HG03280 (cell line): Measurements from ENCODE around the gene AKAP7.
"Not testable (repeated sequence)": the region's sequence is repeated elsewhere in the genome, so short reads cannot be mapped to it uniquely, and the experiment has no call there.

Source experiments
- ATAC-seq: cut with Tn5 transposase; IDR thresholded peaks from one replicate; pipeline ENCODE4 v1.9.1; 2021; ENCODE audit warnings: mild to moderate bottlenecking, moderate library complexity; ENCODE audit not compliant: unreplicated experiment

The AKAP7 gene

GRCh38 chr6:131250936-131251335, 115.7 kb downstream of the AKAP7 start:
- ATAC-seq, result no peak

DNA sequence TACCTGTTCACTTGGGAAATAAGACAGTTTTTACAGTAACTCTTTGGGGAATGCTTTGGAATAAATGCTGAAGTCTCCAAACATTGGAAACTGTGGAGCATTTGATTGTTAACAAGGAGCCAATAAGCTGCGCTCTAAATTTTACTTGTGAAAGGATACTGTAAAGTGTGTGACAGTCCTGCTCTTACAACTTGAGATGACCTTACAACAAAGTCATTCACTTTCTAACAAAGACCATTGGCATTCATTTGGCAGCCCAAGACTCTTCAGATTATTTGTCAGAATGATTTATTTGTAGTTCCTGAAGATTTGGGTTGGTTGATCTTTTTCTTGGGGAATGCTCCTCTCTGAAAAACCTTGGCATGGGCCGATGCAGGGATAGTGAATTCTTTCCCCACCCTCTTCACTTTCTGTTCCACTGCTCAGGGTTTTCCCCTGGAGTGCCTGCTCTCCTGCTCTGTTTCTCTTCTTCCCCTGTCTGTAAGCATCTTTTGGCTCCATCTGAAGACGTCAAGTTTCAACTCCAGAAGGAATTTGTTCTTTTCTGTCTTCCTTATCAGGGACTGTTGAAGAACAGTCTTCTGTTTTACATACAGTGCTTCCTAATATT, 116.4 kb downstream of the AKAP7 start:
- no peak for ATAC-seq

DNA sequence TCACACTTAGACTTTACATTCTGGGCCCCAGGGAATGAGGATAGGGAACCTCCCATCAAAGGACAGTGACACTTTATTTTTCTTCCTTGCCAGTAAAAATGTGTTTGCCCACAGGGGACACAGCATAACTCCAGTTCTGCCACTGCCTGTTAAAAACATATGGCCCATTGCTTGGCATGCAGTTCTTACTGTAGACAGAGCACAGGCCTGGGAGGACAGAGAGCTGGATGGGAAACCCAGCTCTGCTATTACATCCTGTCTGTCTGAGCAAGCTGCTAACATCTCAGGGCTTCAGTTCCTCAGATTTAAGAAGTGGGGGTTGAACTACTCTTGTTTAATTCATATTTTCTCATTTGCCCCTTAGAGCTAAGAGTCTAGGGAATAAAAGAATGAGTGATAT, 120.2 kb downstream of the AKAP7 start:
- ATAC-seq, result no peak

GRCh38 chr6:131255911-131256310, 120.6 kb downstream of the AKAP7 start:
- ATAC-seq, result no peak

GRCh38 chr6:131257104-131257503, 121.8 kb downstream of the AKAP7 start:
- ATAC-seq, result no peak

DNA sequence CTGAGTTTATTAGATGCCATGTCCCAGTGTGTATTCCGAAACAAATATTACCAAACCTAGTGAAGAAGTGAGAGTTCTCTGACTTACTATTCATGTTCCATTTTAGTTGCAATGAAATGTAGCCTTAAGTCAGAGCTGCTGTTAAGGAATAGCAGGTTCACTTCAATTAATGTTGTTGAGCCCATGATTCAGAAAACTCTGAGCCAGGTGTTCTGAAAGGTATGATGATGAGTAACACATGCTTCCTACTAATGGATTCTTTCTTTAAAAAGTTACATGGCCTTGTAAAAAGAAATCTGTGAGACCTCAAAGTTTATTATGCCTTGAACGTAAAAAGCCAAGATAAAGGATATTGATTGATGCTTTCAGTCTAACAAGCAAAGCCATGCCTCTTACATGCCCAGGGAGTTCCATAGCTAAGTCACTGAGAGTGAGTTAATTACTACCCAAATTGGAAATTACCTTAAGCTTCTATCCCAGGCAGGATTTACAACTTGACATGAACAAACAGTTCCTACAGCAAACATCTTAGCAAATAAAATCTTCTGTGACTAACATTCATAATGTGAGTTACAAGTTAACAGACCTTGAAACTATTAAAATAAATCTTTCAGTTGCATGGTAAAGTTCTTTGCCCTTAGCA, 122.9 kb downstream of the AKAP7 start:
- no peak for ATAC-seq

DNA sequence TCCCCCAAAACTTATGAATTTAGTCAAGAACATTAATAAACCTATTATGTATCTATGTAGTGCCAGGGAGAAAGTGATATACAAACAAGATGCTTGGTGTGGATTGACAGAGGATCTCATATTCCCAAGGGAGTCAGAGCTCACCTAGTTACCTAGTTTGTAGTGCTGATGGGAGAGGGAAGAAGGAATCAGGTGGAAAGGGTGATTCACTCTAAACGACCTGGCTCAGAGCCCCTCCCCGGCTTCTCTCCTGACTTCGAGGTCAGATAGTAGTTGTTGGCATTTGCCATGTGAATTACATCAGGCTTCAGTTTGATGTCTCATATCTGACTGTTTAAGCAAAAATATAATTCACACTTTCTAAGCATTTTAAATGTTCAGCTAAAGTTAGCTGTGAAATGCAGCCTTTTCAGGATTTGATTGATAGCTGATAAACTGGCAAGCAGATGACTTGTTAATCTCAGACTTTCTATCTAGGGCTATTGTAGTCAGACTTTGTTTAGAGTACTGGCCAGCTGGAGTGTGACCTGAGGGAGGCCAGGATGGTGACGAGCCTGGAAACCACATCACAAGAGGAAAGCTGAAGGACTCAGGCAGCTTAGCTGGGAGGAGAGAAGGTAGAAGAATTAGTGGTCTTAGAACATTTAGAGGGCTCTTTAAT, 123.7 kb downstream of the AKAP7 start:
- ATAC-seq, result no peak

DNA sequence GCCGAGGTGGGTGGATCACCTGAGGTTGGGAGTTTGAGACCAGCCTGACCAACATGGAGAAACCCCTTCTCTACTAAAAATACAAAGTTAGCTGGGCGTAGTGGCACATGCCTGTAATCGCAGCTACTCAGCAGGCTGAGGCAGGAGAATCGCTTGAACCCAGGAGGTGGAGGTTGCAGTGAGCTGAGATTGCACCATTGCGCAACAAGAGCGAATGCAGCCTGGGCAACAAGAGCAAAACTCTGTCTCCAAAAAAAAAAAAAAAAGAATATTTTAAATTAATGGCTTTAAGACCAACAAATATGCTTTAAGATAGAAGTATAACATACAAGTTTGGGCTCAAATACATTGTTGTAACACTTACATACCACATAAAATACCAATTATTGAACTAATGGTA, 125.7 kb downstream of the AKAP7 start:
- not testable (repeated sequence) for ATAC-seq

DNA sequence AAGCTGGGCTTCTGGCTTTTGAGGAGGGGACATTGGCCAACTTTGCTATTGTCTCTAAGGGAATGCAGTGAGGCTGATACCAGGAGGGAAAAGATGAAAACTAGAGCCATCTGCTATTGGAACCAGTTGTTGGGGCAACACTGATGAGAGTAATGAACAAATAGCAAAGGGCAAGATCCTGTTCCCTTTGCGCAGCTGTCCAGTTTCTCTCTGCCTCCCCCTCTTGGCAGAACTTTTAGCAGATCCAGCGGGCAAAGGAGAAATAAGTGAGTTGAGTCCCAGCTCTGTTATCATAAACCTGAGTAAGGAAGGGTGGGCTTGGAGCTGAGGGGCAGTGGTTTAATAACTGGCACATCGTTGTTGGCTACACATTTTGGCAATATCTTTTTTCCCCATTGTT, 126.8 kb downstream of the AKAP7 start:
- no peak for ATAC-seq

GRCh38 chr6:131265939-131266338, 130.7 kb downstream of the AKAP7 start:
- no peak for ATAC-seq

DNA sequence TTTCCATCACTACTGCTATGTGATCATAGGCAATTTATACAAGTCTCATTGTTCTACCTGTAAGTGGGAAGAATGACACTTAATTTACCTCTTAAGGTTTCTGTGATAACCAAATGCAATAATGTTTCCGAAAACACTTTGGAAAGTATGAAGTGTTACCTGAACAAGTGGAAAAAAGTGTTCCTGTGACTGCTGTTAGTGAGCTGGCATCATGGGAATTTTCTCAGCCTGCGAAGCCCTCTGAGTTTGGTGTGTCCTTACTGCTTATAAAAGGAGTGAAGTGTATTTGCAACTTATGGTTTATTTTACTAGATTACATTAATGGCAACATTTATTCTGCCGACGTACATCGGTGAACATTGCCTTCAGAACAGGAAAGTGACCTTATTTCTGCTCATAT, 133.0 kb downstream of the AKAP7 start:
- ATAC-seq, result no peak

DNA sequence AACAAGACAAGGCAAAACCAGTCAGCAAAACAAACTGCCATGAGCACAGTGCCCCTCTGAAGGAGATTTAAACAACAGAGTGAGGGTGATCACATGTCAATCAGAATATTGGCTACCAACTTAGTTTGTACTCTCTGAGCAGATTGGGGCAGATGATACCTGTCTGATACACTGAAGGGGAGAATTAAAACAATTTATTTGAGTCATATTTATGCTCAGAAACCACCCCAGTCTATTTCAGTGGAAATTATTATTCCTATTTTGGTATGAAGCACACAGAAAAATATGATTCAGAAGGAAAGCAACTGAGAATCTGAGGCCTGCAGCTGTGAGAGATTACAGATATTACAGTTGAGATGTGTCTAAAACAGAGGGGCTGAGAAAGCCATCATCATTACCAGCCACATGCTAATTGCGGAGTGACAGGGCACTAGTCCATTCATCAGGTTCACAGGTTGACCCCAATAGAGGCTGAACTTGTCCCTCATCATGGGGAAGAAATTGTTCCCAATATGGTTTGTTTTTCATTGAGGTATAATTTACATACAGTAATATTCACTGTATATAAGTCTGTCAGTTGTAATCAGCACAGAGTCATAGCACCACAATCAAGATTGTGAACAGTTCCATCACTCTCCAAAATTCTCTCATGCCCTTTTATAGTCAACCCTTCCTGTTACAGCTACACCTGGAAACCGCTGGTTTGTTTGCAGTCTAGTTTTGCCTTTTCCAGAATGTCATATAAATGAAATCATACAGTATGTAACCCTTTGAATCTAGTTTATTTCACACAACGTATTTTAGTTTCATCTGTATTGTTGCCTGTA, 134.5 kb downstream of the AKAP7 start:
- no peak for ATAC-seq

DNA sequence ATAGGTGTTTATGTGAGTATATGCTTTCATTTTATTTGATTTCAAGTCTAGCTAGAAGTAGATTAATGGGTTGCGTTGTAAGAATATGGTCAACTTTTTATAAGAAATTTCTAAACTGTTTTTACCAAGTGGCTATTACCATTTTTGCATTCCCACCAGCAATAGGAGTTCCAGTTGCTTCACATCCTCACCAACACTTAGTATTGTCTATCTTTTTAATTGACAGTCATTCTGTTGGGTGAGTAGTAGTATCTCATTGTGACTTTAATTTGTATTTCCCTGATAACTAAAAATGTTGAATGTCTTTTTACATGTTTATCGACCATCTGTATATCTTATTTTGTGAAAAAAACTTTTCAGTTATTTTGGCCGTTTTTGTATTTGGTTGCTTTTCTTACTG, 135.3 kb downstream of the AKAP7 start:
- no peak for ATAC-seq

DNA sequence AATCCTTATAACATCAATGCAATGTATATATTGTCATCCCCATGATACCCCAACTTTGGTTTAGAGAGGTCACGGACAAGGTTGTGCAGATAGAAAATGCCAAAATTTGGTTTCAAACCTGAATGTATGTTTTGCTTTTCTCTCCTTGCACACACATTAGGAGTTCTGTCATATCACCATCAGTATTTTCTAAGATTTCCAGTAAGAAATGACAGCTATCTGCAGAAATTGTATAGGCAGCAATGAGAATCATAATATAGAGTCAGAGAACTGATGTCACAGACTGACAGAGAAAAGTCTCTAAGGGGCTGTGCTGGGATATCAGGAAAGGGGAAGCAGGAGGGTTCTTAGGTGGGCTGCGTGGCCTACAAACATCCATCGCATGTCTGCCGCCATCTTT, 140.0 kb downstream of the AKAP7 start:
- ATAC-seq, result no peak

DNA sequence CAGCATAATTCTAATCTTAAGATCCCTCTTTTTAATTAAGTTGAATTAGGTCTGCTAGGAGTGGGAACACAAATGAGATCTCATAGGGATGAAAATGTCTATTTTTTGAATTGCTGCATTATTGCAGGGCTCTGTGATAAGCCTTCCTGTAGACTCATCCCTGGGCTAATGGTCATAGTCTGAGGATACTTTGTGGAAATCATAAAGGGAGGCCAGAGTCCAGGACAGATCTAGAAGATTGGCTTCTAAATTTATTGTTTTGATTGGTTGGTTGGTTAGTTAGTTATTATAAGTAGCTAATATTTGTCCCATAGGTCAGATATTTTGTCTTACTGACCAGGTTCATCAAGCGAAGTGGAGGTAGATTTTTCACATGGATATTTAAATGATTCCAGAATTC, 142.3 kb downstream of the AKAP7 start:
- no peak for ATAC-seq

GRCh38 chr6:131281471-131282270, 146.4 kb downstream of the AKAP7 start:
- ATAC-seq, result no peak

DNA sequence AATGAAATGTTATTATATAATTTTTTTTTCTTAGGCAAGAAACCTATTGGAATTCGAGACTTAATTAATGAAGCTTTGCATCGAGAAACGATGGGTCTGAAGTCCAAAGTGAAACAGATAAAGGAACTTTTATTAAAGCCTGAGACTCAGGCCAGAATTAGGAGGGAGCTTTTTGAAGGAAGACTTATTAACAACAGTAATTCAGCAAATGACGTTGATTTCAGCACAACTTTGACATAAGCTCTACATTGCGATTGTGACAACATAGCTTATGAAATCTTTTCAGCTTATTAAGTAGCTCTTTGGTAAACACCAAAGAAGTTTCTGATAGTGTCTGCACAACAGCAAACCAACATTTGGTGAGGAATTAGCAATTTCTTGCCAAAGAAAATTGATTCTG, 147.1 kb downstream of the AKAP7 start:
- no peak for ATAC-seq

- no peak for ATAC-seq
Observed at GRCh38 chr6:131283466-131284175, 148.4 kb downstream of the AKAP7 start.

GRCh38 chr6:131285548-131285947, 150.3 kb downstream of the AKAP7 start:
- ATAC-seq, result no peak

DNA sequence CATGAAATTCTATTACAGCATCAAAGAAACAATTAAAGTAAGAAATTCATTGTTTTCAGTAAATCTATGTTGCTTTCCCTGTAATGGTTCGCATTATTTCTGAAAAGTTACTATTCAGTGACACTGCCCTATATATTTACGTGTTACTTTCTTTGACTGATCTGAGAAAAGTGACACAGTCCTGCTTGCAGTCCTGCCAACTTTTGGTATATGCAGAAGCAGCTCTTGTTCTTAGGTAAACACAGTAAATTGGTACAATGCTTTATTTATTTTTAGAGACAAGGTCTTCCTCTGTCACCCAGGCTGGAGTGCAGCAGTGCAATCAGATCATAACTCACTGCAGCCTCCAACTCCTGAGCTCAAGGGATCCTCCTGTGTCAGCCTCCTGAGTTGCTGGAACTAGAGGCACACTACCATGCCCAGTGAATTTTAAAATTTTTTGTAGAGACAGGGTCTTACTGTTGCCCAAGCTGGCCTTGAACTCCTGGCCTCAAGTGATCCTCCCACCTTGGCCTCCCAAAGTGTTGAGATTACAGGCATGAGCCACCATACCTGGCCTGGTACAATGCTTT, 151.3 kb downstream of the AKAP7 start:
- no peak for ATAC-seq
